Ectodermal cell (in vitro differentiated cells): Measurements from ENCODE around the gene CORO6.
"Not testable (repeated sequence)": the region's sequence is repeated elsewhere in the genome, so short reads cannot be mapped to it uniquely, and the experiment has no call there.

Source experiments
- H3K27ac ChIP-seq: 2 replicates; pipeline ENCODE4 v1.7.0; 2013; ENCODE audit warnings: mild to moderate bottlenecking, low read depth, low read length; ENCODE audit not compliant: insufficient read depth, poor library complexity, severe bottlenecking
- H3K27me3 ChIP-seq: 2 replicates; pipeline ENCODE4 v1.7.0; 2013; ENCODE audit warnings: mild to moderate bottlenecking, low read length; ENCODE audit not compliant: insufficient read depth, control insufficient read depth, poor library complexity, severe bottlenecking
- H3K36me3 ChIP-seq: one replicate; pipeline ENCODE4 v1.7.0; 2013; ENCODE audit warnings: low read length; ENCODE audit not compliant: control insufficient read depth, insufficient read depth
- H3K4me1 ChIP-seq: one replicate; pipeline ENCODE4 v1.7.0; 2013; ENCODE audit warnings: low read length; ENCODE audit not compliant: control insufficient read depth, insufficient read depth
- H3K4me3 ChIP-seq: 2 replicates; pipeline ENCODE4 v1.7.0; 2013; ENCODE audit warnings: low read depth, low read length, control low read depth; ENCODE audit not compliant: insufficient read depth
- H3K9me3 ChIP-seq: 2 replicates; pipeline ENCODE4 v1.7.0; 2013; ENCODE audit warnings: mild to moderate bottlenecking, low read length, moderate library complexity; ENCODE audit not compliant: control insufficient read depth
- WGBS, 2 experiments: methylation state at CpG; one replicate each; pipeline ENCODE4 v1.1.7; 2013; ENCODE audit warnings: missing lambda C conversion rate in 2 of 2; 5-methylcytosine and 5-hydroxymethylcytosine counted together

CORO6 gene

GRCh38 chr17:29653995-29654714 is 31.4 kb upstream of the CORO6 start:
- no peaks in the 10 kb centered on the region for H3K4me1 ChIP-seq
- 91 to 100% methylated on average over 1 of the region's 1 CpG for WGBS, 2 experiments
- H3K27ac ChIP-seq = no peak overlapping the region
- no peaks in the 10 kb centered on the region for H3K9me3 ChIP-seq
- H3K27me3 ChIP-seq = no peaks in the 10 kb centered on the region
- no peak overlapping the region for H3K4me3 ChIP-seq
- H3K36me3 ChIP-seq = no peaks in the 10 kb centered on the region

GRCh38 chr17:29652976-29653375 is 30.3 kb upstream of the CORO6 start:
- H3K36me3 ChIP-seq = no peaks in the 10 kb centered on the region
- no peaks in the 10 kb centered on the region for H3K27me3 ChIP-seq
- H3K9me3 ChIP-seq = no peaks in the 10 kb centered on the region
- H3K4me3 ChIP-seq = no peak overlapping the region
- H3K27ac ChIP-seq = no peak overlapping the region
- H3K4me1 ChIP-seq = no peaks in the 10 kb centered on the region

GRCh38 chr17:29651913-29652312 is 29.2 kb upstream of the CORO6 start:
- H3K4me3 ChIP-seq, H3K27me3 ChIP-seq, H3K27ac ChIP-seq, H3K9me3 ChIP-seq, H3K36me3 ChIP-seq, H3K4me1 ChIP-seq: not testable (repeated sequence)
- 93 to 96% methylated on average over 7 of the region's 7 CpGs for WGBS, 2 experiments

- Histone ChIP-seq H3K27ac (no peak overlapping the region), H3K4me1 (no peaks in the 10 kb centered on the region), H3K27me3 (no peaks in the 10 kb centered on the region), H3K36me3 (no peaks in the 10 kb centered on the region), H3K4me3 (no peak overlapping the region), H3K9me3 (no peaks in the 10 kb centered on the region)
- 89 to 96% methylated on average over 4 of the region's 4 CpGs for WGBS, 2 experiments
Measured at GRCh38 chr17:29650396-29650795, 27.7 kb upstream of the CORO6 start.

GRCh38 chr17:29649359-29649758 is 26.6 kb upstream of the CORO6 start:
- H3K4me1 ChIP-seq = no peaks in the 10 kb centered on the region
- H3K27me3 ChIP-seq = no peaks in the 10 kb centered on the region
- no peak overlapping the region for H3K4me3 ChIP-seq
- H3K27ac ChIP-seq = no peak overlapping the region
- no peaks in the 10 kb centered on the region for H3K9me3 ChIP-seq
- 97 to 98% methylated on average over 5 of the region's 5 CpGs for WGBS, 2 experiments
- no peaks in the 10 kb centered on the region for H3K36me3 ChIP-seq

- no peaks in the 10 kb centered on the region for H3K4me1 ChIP-seq
- no peaks in the 10 kb centered on the region for H3K9me3 ChIP-seq
- WGBS, 2 experiments = 96 to 97% methylated on average over 5 of the region's 5 CpGs
- H3K36me3 ChIP-seq = no peaks in the 10 kb centered on the region
- H3K27ac ChIP-seq = no peak overlapping the region
- H3K27me3 ChIP-seq = no peaks in the 10 kb centered on the region
- no peak overlapping the region for H3K4me3 ChIP-seq
Measured at GRCh38 chr17:29648005-29648404, 25.3 kb upstream of the CORO6 start.

- Histone ChIP-seq H3K36me3 (no peaks in the 10 kb centered on the region), H3K27ac (no peak overlapping the region), H3K27me3 (no peaks in the 10 kb centered on the region), H3K4me3 (no peak overlapping the region), H3K4me1 (peaks cover 4% of the 10 kb centered on the region), H3K9me3 (no peaks in the 10 kb centered on the region)
- 91 to 98% methylated on average over 5 of the region's 5 CpGs for WGBS, 2 experiments
Measured at GRCh38 chr17:29645515-29646051, 22.9 kb upstream of the CORO6 start.

- Histone ChIP-seq H3K4me3 (no peak overlapping the region), H3K4me1 (peaks cover 4% of the 10 kb centered on the region), H3K9me3 (no peaks in the 10 kb centered on the region), H3K36me3 (no peaks in the 10 kb centered on the region), H3K27me3 (no peaks in the 10 kb centered on the region), H3K27ac (no peak overlapping the region)
- WGBS, 2 experiments = 94 to 100% methylated on average over 1 of the region's 1 CpG
Measured at GRCh38 chr17:29643817-29644160, 21.1 kb upstream of the CORO6 start.

GRCh38 chr17:29642171-29642611 is 19.5 kb upstream of the CORO6 start:
- no peak overlapping the region for H3K27ac ChIP-seq
- peaks cover 4% of the 10 kb centered on the region for H3K4me1 ChIP-seq
- WGBS, 2 experiments = 66 to 81% methylated on average over 1 of the region's 2 CpGs
- H3K4me3 ChIP-seq = no peak overlapping the region
- no peaks in the 10 kb centered on the region for H3K27me3 ChIP-seq
- H3K36me3 ChIP-seq = no peaks in the 10 kb centered on the region
- H3K9me3 ChIP-seq = no peaks in the 10 kb centered on the region

GRCh38 chr17:29640981-29641642 is 18.4 kb upstream of the CORO6 start:
- WGBS, 2 experiments = 93% methylated on average over 7 of the region's 7 CpGs
- Histone ChIP-seq H3K9me3 (no peaks in the 10 kb centered on the region), H3K36me3 (no peaks in the 10 kb centered on the region), H3K27me3 (no peaks in the 10 kb centered on the region), H3K4me1 (peaks cover 4% of the 10 kb centered on the region), H3K4me3 (no peak overlapping the region), H3K27ac (no peak overlapping the region)
